AG09309 (cell line): ENCODE measurements around the gene NAT8L.

Experiments
- DNase-seq: peaks from one replicate; pipeline ENCODE4 v3.0.0-alpha.2; 2010; ENCODE audit warnings: low read depth
- H3K4me3 ChIP-seq: 2 replicates; pipeline ENCODE4 v1.5.1; 2011; ENCODE audit warnings: mild to moderate bottlenecking, low read depth, low read length, moderate library complexity; ENCODE audit not compliant: control insufficient read depth
- CTCF ChIP-seq: IDR thresholded peaks from 2 replicates; pipeline ENCODE4 v1.5.1; 2011; ENCODE audit warnings: mild to moderate bottlenecking, low read depth, low read length, inconsistent platforms; ENCODE audit not compliant: insufficient read depth, control insufficient read depth; ENCODE audit errors: missing control alignments

Gene NAT8L

DNA sequence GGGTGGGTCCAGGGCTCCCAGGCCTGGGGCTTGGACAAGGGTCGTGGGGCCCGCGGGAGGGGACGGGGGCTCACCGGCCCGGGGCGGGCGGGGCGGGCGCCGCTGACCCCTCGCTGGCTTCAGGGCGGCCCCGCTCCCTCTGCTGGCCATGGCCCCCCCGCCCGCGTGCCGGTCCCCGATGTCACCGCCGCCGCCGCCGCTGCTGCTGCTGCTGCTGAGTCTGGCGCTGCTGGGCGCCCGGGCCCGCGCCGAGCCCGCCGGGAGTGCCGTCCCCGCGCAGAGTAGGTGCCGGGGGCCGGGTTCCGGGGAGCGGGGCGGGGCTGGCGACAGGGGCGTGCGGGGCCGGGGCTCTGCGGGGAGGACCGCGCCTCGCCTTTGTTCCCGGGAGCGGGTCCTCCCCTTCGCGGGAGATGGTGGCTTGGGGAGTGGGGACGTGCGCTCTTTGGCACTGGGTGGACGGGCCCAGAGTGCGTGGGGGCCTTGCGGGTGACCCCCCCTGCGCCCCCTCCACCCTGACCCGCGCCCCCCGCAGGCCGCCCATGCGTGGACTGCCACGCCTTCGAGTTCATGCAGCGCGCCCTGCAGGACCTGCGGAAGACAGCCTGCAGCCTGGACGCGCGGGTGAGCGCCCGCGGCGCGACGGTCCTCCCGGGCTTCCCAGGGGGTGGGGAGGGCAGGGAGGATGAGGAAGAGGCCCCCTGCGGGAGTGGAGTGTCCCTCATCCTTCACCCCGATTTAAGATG, 16.8 kb upstream of the NAT8L start:
- peak overlapping the region; percentile 92 for H3K4me3 ChIP-seq
- no peak for DNase-seq
- no peak for TF ChIP-seq CTCF

DNA sequence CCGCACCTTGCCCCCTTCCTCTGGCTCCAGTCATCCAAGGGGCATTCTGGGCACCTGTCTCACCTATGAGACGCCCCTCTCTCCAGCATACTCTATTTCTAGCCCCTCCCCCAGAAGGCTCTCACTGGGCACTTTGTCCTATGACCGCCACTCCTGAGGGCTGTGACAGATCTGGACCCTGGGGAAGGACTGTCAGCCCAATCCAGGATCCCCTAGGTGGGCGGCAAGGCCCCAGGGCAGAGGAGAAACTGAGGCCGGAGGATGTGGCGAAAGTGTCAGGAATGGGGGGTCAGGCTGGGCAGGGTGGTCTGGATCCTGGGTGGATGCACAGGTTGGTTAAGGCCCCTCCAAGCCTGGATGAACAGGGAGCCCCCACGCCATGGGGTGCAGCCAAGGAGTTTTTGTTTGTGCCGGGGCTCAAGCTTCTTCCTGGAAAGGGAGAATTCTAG, 16.2 kb upstream of the NAT8L start:
- peak overlapping the region; percentile 92; the same call in 1 of the 2 replicates for H3K4me3 ChIP-seq
- no peak for DNase-seq

DNA sequence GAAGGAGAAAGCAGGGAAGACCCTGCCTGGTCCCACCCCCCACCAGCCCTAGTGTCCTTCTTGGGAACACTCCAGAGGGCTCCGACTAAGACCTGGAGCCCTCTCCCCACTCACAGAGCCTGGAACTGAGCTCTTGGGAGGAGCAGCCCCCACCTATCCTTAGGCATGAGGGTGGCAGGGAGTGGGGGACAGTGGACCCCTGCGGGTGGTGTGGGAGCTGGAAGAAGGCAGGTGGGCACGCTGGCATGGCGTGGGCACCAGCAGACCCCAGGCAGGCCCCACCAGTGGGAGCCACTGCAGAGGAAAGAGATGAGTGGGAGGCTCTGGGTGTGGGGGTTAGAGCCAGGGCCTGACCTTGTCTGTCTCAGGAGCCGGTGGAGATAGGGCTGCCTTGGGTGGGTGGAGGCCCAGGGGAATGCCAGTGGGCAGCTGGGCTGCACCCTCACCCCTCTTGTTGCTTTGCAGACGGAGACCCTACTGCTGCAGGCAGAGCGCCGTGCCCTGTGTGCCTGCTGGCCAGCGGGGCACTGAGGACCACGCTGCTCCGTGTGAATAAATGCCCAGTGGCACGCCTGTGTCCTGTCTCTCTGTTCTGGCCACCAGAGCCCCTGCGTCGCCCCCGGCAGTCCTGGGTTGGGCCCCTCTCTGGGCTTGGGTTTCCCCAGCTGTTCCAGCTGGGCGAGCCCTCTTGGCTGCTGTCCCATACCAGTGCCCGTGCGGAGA, 15.6 kb upstream of the NAT8L start:
- TF ChIP-seq CTCF: no peak
- no peak for DNase-seq
- no peak overlapping the region for H3K4me3 ChIP-seq

More for the DNA sequence above, 16.2 kb upstream of the NAT8L start:
- TF ChIP-seq CTCF: no peak

- DNase-seq: no peak
- H3K4me3 ChIP-seq: no peak overlapping the region
- no peak for TF ChIP-seq CTCF
Observed at GRCh38 chr4:2044119-2044485, 15.0 kb upstream of the NAT8L start.

- H3K4me3 ChIP-seq: no peak overlapping the region
- no peak for TF ChIP-seq CTCF
- DNase-seq: no peak
Observed at GRCh38 chr4:2044542-2045517, 14.3 kb upstream of the NAT8L start.

DNA sequence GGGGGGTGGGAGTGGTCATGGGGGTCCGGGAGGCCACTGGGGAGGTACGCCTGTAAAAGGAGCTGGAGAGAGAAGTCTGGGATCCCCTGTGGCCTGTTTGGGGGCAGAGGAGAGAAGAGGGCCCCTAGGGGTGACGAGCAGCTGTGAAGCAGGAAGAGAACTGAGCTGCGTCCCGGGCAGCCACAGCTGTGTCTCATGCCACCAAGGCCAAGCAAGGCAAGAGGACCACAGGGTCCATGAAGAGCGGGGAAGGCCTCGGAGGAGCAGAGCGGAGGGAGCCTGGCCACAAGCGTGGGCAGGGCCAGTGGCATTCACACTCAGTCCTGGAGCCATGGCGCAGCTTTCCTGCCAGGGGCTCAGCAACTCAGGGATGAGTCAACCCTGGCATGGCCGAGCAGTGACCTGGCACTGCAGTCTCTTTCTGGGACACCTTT, 13.6 kb upstream of the NAT8L start:
- no peak for TF ChIP-seq CTCF
- no peak for DNase-seq
- H3K4me3 ChIP-seq: no peak overlapping the region
